IMR-90 (cell line): ENCODE data around the gene CLCN5. TPM values are rescaled to one million over a fixed set of nuclear protein-coding genes. Genes with fewer than 3 reads are reported as not detected.

ENCODE experiments used
- ATAC-seq: fragments of 200-7000 bp; cut with Tn5 transposase; 2 replicates; pipeline ENCODE4 v1.9.1; 2020; ENCODE audit warnings: low read depth, mild to moderate bottlenecking, moderate library complexity
- BruUV-seq: library from RNA; stranded (reverse); fragments of 400-500 nt; replicated peaks from 2 replicates; lab custom pipeline; 2021; lab: Mats Ljungman, UMichigan
- CTCF ChIA-PET: fragments of 300-600 bp; formaldehyde crosslinking; extraction: SDS; loops from one replicate; lab custom pipeline; 2021; ENCODE audit warnings: antibody characterized with exemption; lab: Yijun Ruan, JAX
- POLR2A ChIA-PET: fragments of 300-600 bp; sonication (Branson Sonifier 250); formaldehyde crosslinking; loops from one replicate; lab custom pipeline; 2022; ENCODE audit warnings: antibody characterized with exemption; ENCODE audit not compliant: unreplicated experiment; lab: Charles Lee
- DNase-seq: peaks from one replicate; pipeline ENCODE4 v3.0.0; 2013
- H2AFZ ChIP-seq: replicated peaks from 2 replicates; pipeline ENCODE3; 2013; ENCODE audit warnings: low read length, mild to moderate bottlenecking; ENCODE audit not compliant: poor library complexity
- H2AK5ac ChIP-seq: 2 replicates; pipeline ENCODE4 v1.6.1; 2013; ENCODE audit warnings: low read depth, low read length, inconsistent platforms
- H2AK9ac ChIP-seq: replicated peaks from 2 replicates; pipeline ENCODE3; 2013; ENCODE audit warnings: mild to moderate bottlenecking, low read depth, low read length, moderate library complexity; ENCODE audit not compliant: poor library complexity
- H2BK120ac ChIP-seq: 2 replicates; pipeline ENCODE4 v1.6.1; 2013; ENCODE audit warnings: low read depth, low read length, inconsistent platforms
- H2BK15ac ChIP-seq: 3 replicates; pipeline ENCODE4 v1.6.1; 2013; ENCODE audit warnings: low read depth, low read length, inconsistent platforms
- H2BK20ac ChIP-seq: 2 replicates; pipeline ENCODE4 v1.6.1; 2013; ENCODE audit warnings: low read depth, mild to moderate bottlenecking, inconsistent platforms, low read length, moderate library complexity
- H2BK5ac ChIP-seq: 2 replicates; pipeline ENCODE4 v1.6.1; 2013; ENCODE audit warnings: mild to moderate bottlenecking, low read depth, low read length, inconsistent platforms; ENCODE audit not compliant: poor library complexity, severe bottlenecking
- H3K14ac ChIP-seq: replicated peaks from 2 replicates; pipeline ENCODE4 v1.6.1; 2013; ENCODE audit warnings: low read depth, low read length, inconsistent platforms
- H3K18ac ChIP-seq: 2 replicates; pipeline ENCODE4 v1.6.1; 2013; ENCODE audit warnings: low read depth, low read length, control low read depth
- H3K23ac ChIP-seq: 2 replicates; pipeline ENCODE4 v1.6.1; 2013; ENCODE audit warnings: low read depth, low read length, inconsistent platforms
- H3K27ac ChIP-seq: 2 replicates; pipeline ENCODE4 v1.5.1; 2013; ENCODE audit warnings: mild to moderate bottlenecking, control low read depth, low read length; ENCODE audit not compliant: insufficient read depth
- H3K27me3 ChIP-seq: 2 replicates; pipeline ENCODE4 v1.6.1; 2013; ENCODE audit warnings: low read length; ENCODE audit not compliant: control insufficient read depth, insufficient read depth
- H3K36me3 ChIP-seq: 2 replicates; pipeline ENCODE4 v1.6.1; 2013; ENCODE audit warnings: low read length, mixed read lengths; ENCODE audit not compliant: control insufficient read depth, insufficient read depth
- H3K4ac ChIP-seq: 2 replicates; pipeline ENCODE4 v1.6.1; 2013; ENCODE audit warnings: low read depth, low read length, inconsistent platforms
- H3K4me1 ChIP-seq: 2 replicates; pipeline ENCODE4 v1.6.1; 2013; ENCODE audit warnings: low read length, mixed read lengths; ENCODE audit not compliant: control insufficient read depth, insufficient read depth
- H3K4me2 ChIP-seq: 2 replicates; pipeline ENCODE4 v1.6.1; 2013; ENCODE audit warnings: low read depth, mild to moderate bottlenecking, control low read depth, low read length, moderate library complexity
- H3K4me3 ChIP-seq: 2 replicates; pipeline ENCODE4 v1.5.1; 2013; ENCODE audit warnings: low read depth, mild to moderate bottlenecking, control low read depth, low read length, moderate library complexity; ENCODE audit not compliant: insufficient read depth
- H3K56ac ChIP-seq: 2 replicates; pipeline ENCODE4 v1.6.1; 2013; ENCODE audit warnings: low read length, inconsistent platforms; ENCODE audit not compliant: insufficient read depth; ENCODE audit errors: extremely low read depth
- H3K79me1 ChIP-seq, 2 experiments: 2 replicates each; pipeline ENCODE4 v1.6.1; 2013; ENCODE audit warnings: low read length in 2 of 2, inconsistent platforms in 1 of 2, low read depth in 1 of 2
- H3K9ac ChIP-seq: 2 replicates; pipeline ENCODE4 v1.6.1; 2013; ENCODE audit warnings: low read depth, low read length, control low read depth
- H3K9me1 ChIP-seq: 2 replicates; pipeline ENCODE4 v1.6.1; 2013; ENCODE audit warnings: low read length, inconsistent platforms; ENCODE audit not compliant: insufficient read depth
- H3K9me3 ChIP-seq: 2 replicates; pipeline ENCODE4 v1.6.1; 2013; ENCODE audit warnings: low read length; ENCODE audit not compliant: control insufficient read depth, insufficient read depth
- H4K20me1 ChIP-seq: 2 replicates; pipeline ENCODE4 v1.6.1; 2013; ENCODE audit warnings: low read length, inconsistent platforms; ENCODE audit not compliant: insufficient read depth
- H4K5ac ChIP-seq: 2 replicates; pipeline ENCODE4 v1.6.1; 2013; ENCODE audit warnings: mild to moderate bottlenecking, low read depth, low read length, control low read depth
- H4K8ac ChIP-seq, 2 experiments: 2 replicates each; pipeline ENCODE4 v1.6.1; 2013; ENCODE audit warnings: low read depth in 2 of 2, low read length in 2 of 2, control low read depth in 1 of 2, inconsistent platforms in 1 of 2
- H4K91ac ChIP-seq: 2 replicates; pipeline ENCODE4 v1.6.1; 2013; ENCODE audit warnings: low read depth, low read length, inconsistent platforms; ENCODE audit not compliant: insufficient read depth
- MAFK ChIP-seq: IDR thresholded peaks from 2 replicates; pipeline ENCODE4 v1.6.1; 2012; ENCODE audit warnings: low read depth, low read length, improper control_type of control experiment
- MXI1 ChIP-seq: IDR thresholded peaks from 2 replicates; pipeline ENCODE4 v1.6.1; 2012; ENCODE audit warnings: low read depth, mild to moderate bottlenecking, low read length, moderate library complexity, borderline replicate concordance
- NFE2L2 ChIP-seq: fragments of 150-350 bp; IDR thresholded peaks from 2 replicates; pipeline ENCODE4 v1.6.1; 2016; ENCODE audit warnings: low read depth, mild to moderate bottlenecking, low read length
- RAD21 ChIP-seq: IDR thresholded peaks from 2 replicates; pipeline ENCODE4 v1.6.1; 2012; ENCODE audit warnings: low read length, improper control_type of control experiment
- SMC3 ChIP-seq: fragments of 150-350 bp; IDR thresholded peaks from 2 replicates; pipeline ENCODE4 v1.6.1; 2016; ENCODE audit warnings: low read depth, mild to moderate bottlenecking, antibody characterized with exemption, low read length, moderate library complexity
- WGBS, 2 experiments: methylation state at CpG; one replicate each; pipeline versions ENCODE4 v1.1.5 to v1.1.7; 2013; ENCODE audit warnings: missing lambda C conversion rate in 2 of 2; ENCODE audit not compliant: insufficient read length in 1 of 2; ENCODE audit errors: extremely low coverage in 2 of 2; 5-methylcytosine and 5-hydroxymethylcytosine counted together
- dilution Hi-C: fragments of 300-500 bp; cut with HindIII; formaldehyde crosslinking; loops from one replicate; pipeline ENCODE4 v1.14.3; 2018; ENCODE audit warnings: low sequenced_read_pairs; ENCODE audit not compliant: unreplicated experiment
- in situ Hi-C: fragments of 300-500 bp; cut with MboI; formaldehyde crosslinking; loops from 3 replicates; pipeline ENCODE4 v1.14.3; 2019; ENCODE audit warnings: low sequenced_read_pairs, inconsistent platforms, mixed read lengths
- intact Hi-C: fragments of 100-400 bp; cut with micrococcal nuclease; formaldehyde crosslinking; loops from 2 replicates; pipeline ENCODE4 v1.10.0; 2022
- polyA plus RNA-seq, 3 experiments: library from polyadenylated mRNA; depleted of rRNA; stranded (reverse); fragments of >200 nt; gene quantifications; 2 replicates each; pipeline ENCODE4 v1.2.3, GENCODE V29; 2012; ENCODE audit warnings: low replicate concordance in 1 of 3
- total RNA-seq: library from RNA; depleted of rRNA; stranded (reverse); fragments of >200 nt; gene quantifications from 2 replicates; pipeline ENCODE4 v1.2.3, GENCODE V29; 2012
- TF ChIP-seq, protein P1 (sequence below): conservative IDR thresholded peaks from 2 replicates; pipeline ENCODE4 v1.5.1; 2012; ENCODE audit warnings: mild to moderate bottlenecking, low read depth, low read length, improper control_type of control experiment

Gene CLCN5
- total and polyA plus RNA-seq, 2 of the 4 experiments (the other 2 are of a cell fraction): 1.4 to 5.9 TPM

DNA sequence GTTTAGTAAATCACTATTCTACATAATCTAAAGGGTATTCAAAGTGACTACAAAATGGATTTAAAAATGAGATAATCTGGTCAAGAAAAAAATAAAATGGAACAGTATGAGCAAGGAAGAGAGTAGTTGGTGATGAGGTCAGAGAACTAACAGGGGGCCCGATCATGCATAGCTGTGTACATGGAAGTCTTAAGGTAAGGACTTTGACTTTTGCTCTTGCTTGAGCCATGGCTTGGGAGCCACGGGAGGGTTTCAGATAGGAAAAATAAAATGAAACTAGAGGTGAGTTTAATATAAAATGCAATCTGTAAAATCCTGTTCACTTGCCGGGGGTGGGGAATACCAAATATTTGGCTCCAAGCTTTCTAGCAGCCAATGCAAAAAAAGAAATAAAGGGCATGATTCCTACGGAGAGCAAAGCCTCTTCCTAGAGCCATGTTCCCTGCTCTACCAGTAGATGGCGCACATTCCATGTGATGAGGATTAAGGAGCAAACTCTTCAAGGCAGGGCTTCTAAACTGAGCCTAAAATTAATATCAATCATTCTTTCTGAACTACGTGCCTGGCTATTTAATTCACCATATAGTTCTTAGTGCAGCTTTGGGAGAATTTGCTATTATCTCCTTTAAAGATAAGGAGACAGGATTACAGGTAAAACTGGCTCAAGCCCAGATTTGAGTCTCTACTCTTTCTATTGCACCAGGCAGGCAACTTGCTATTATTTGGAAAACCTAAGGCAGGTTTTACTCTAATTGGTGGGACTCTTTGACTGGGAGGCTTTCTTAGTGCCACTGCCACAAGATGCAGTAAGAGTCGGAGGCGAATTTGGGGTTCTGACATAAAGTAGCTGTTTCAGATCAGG is 6.8 kb upstream of the CLCN5 start:
- ATAC-seq (peak; percentile 96), DNase-seq (peak; percentile 62)
- Histone ChIP-seq H2BK20ac (no peak overlapping the region), H2BK15ac (no peak overlapping the region), H3K23ac (no peak overlapping the region), H4K20me1 (no peaks in the 10 kb centered on the region), H4K8ac (no peak overlapping the region), H2AFZ (no peak overlapping the region), H3K27ac (no peak overlapping the region), H3K27me3 (peaks cover 7% of the 10 kb centered on the region), H3K9me1 (no peaks in the 10 kb centered on the region), H2AK9ac (no peak overlapping the region), H3K4me3 (no peak overlapping the region), H3K4me1 (no peaks in the 10 kb centered on the region), H4K91ac (no peak overlapping the region), H2BK5ac (no peak overlapping the region), H3K9ac (no peak overlapping the region), H3K79me1 (no peaks in the 10 kb centered on the region), H3K36me3 (no peaks in the 10 kb centered on the region), H3K4me2 (no peak overlapping the region), H3K4ac (no peak overlapping the region), H3K9me3 (no peaks in the 10 kb centered on the region), H4K5ac (no peak overlapping the region), H2AK5ac (no peak overlapping the region), H3K14ac (no peak overlapping the region), H3K56ac (no peak overlapping the region), H3K18ac (no peak overlapping the region), H2BK120ac (no peak overlapping the region)
- intact Hi-C loops (loop anchor here (1.0 to 10.0 kb wide), 5 partner anchors 165 to 1284 kb away; partner anchors contain the start of gene CCNB3), dilution Hi-C loops (no loop called here), in situ Hi-C loops (loop anchor here (25.0 kb wide), 1 partner anchor 672 kb away; no protein-coding TSS in a partner anchor)
- 73% methylated on average over 1 of the region's 8 CpGs; no CpG with 5 or more reads in 1 of the 2 experiments for WGBS, 2 experiments
- ChIA-PET CTCF (interaction anchor here (0.6 to 1.7 kb wide), 8 partner anchors 9 to 289 kb away, joined by 3 to 7 read pairs (median 4); partner anchors contain the start of gene CCNB3), POLR2A (no interaction called here)
- no TSS peak for BruUV-seq
- TF ChIP-seq, protein P1, sequence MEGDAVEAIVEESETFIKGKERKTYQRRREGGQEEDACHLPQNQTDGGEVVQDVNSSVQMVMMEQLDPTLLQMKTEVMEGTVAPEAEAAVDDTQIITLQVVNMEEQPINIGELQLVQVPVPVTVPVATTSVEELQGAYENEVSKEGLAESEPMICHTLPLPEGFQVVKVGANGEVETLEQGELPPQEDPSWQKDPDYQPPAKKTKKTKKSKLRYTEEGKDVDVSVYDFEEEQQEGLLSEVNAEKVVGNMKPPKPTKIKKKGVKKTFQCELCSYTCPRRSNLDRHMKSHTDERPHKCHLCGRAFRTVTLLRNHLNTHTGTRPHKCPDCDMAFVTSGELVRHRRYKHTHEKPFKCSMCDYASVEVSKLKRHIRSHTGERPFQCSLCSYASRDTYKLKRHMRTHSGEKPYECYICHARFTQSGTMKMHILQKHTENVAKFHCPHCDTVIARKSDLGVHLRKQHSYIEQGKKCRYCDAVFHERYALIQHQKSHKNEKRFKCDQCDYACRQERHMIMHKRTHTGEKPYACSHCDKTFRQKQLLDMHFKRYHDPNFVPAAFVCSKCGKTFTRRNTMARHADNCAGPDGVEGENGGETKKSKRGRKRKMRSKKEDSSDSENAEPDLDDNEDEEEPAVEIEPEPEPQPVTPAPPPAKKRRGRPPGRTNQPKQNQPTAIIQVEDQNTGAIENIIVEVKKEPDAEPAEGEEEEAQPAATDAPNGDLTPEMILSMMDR: peak; percentile 87
- TF ChIP-seq SMC3 (peak; percentile 65), MAFK (no peak), RAD21 (peak; percentile 81), MXI1 (no peak), NFE2L2 (no peak)
